LNCAP (cell line): Measurements from ENCODE around the gene EIF6.

Experiments
- CTCF ChIP-seq: fragments of 450-650 bp; IDR thresholded peaks from 2 replicates; pipeline ENCODE4 v1.5.1; 2017; ENCODE audit warnings: mild to moderate bottlenecking

The EIF6 gene

GRCh38 chr20:35296101-35296554 lies 11.6 kb upstream of the EIF6 start:
- no peak for TF ChIP-seq CTCF

DNA sequence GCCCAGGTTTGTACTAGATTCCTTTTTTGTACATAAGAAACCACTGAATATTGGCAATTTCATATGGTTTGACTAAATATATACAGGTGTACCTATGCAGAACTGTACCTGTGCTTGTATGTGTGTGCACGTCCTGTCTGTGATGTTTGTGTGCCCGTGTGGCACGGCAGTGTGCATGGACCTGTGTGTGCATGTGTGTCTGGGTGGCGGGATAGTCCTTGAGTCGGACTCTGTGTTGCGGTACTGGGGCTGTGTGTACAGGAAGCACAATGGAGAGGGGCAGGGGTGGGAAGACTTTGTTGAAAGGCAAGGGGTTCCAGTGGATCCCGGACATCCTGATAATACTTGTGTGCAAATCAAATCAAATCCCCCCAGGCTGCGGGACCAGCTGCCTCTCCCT lies 11.1 kb upstream of the EIF6 start:
- TF ChIP-seq CTCF = no peak

GRCh38 chr20:35295058-35295457 lies 10.5 kb upstream of the EIF6 start:
- no peak for TF ChIP-seq CTCF

DNA sequence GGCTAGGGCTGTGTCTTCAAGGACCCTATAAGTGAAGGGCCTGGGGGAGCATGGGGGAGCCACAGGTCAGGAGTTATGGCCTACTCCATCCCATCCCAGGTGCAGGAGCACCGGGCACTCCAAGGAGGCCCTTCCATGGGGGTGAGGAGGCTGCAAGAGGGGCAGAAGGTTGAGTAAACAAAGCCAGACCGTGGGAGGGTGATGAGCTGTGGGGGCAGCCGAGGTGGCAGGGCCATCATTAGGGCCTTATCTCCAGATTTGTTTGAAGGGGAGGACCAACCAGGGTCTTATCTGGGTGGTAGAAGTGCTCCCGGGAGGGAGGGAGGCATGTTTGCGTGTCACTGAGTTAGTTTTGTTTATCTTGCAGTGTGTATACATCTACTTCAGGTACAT lies 9.7 kb upstream of the EIF6 start:
- no peak for TF ChIP-seq CTCF

- TF ChIP-seq CTCF = no peak
These were observed 9.0 kb upstream of the EIF6 start for GRCh38 chr20:35293303-35294292.

DNA sequence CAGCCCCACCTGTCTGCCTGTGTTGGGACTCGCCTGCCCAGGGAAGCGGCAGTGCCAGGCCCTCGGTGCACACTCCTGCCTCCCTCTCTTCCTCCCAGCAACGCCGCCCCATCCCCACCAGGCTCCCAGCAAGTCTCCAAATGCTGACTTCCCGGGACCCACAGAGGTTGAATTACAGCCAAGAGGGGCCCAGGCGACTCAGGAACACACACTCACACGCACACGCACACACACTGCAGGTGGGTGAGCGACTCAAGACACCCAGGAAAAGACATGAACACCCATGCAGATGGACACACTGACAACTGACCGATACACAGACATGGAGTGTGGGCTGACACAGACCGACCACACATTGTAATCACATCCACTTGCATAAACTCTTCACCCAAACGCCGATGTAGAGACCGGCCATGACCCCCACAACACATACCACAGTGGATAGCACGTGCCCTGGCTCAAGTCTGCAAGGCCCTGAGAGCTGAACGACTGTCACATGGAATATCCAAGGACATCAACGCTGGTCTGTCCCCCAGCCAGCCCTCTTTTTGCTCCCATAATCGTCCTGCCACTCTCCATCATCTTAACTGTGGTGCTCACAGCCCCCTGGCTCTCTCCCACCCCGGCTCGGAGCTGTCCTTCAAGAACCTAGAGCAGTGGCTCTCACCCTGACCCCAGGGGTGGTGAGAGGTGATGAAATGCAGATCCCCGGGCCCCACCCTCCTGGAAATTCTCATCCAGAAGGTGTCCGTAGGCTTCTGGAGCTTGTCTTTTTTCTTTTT lies 8.1 kb upstream of the EIF6 start:
- TF ChIP-seq CTCF = no peak

- TF ChIP-seq CTCF = no peak
These were observed 7.3 kb upstream of the EIF6 start, which contains the start of gene FAM83C for GRCh38 chr20:35291654-35292503. FAM83C (minus strand) TSS chr20:35292425; CDS start chr20:35292304, 121 bp downstream.
